SK-N-SH (cell line): ENCODE measurements around the gene JMJD7.

Source experiments
- EZH2phosphoT487 ChIP-seq: fragments of 200-600 bp; sonication (generic); IDR thresholded peaks from 2 replicates; pipeline ENCODE4 v1.6.1; 2017; ENCODE audit warnings: low read depth, mixed run types, mild to moderate bottlenecking, antibody characterized with exemption, moderate library complexity, borderline replicate concordance
- FOXJ3 ChIP-seq: sonication (generic); formaldehyde crosslinking; IDR thresholded peaks from 2 replicates; pipeline ENCODE4 v1.5.1; 2020; ENCODE audit warnings: mild to moderate bottlenecking, missing genetic modification reagents
- NRF1 ChIP-seq: IDR thresholded peaks from 2 replicates; pipeline ENCODE4 v1.6.1; 2012; ENCODE audit warnings: low read depth, mild to moderate bottlenecking, low read length
- RAD21 ChIP-seq: IDR thresholded peaks from 2 replicates; pipeline ENCODE4 v1.6.1; 2012; ENCODE audit warnings: mild to moderate bottlenecking, low read length
- RFX5 ChIP-seq: IDR thresholded peaks from 2 replicates; pipeline ENCODE4 v1.6.1; 2012; ENCODE audit warnings: mild to moderate bottlenecking, improper control_type of control experiment, low read length
- TEAD4 ChIP-seq: IDR thresholded peaks from 2 replicates; pipeline ENCODE4 v1.4.0; 2012; ENCODE audit warnings: mild to moderate bottlenecking, borderline replicate concordance; ENCODE audit not compliant: insufficient read depth
- TF ChIP-seq, protein P1 (sequence below): IDR thresholded peaks from 2 replicates; pipeline ENCODE4 v1.4.0; 2012; ENCODE audit warnings: low read depth
- TF ChIP-seq, protein P2 (sequence below): fragments of 200-600 bp; sonication (generic); IDR thresholded peaks from 2 replicates; pipeline ENCODE4 v1.6.1; 2017; ENCODE audit warnings: antibody characterized with exemption, mild to moderate bottlenecking, moderate library complexity
- TF ChIP-seq, protein P3 (sequence below): IDR thresholded peaks from 2 replicates; pipeline ENCODE4 v1.6.1; 2012; ENCODE audit warnings: mild to moderate bottlenecking, low read depth, low read length, moderate library complexity

DNA sequence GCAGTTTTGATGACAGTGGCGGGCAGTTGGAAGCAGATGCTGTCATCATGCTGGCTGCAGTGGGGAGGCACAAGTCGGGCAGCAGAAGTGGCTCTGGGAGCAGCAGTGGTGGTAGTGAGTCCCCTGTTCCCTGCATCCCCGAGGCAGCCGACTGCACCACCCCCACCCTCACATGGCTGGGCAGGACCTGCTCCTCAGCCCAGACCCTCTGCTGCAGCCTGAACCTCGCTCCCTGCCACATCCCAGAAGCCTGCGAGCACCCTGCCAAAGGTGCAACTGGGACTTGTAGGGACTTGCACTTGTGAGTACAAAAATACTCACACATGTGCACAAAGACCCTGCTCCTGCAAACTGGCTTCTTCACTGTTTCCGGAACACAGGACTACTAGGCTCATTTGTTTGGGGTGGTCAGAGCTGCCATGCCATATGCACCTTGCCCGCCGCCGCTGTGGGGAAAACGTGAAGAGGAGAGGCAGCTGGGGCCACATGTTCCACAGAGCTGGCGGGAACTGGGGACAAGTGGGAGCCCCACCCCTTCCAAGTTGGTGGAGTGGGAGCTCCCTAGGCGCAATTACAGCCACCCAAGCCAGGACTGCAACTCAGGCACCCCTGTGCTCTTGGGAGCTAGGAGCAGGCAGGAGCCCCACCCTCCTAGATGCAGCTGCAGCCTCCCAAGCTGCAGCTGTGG is 2.2 kb downstream of the JMJD7 start:
- no peak for TF ChIP-seq RFX5
- TF ChIP-seq, protein P1, sequence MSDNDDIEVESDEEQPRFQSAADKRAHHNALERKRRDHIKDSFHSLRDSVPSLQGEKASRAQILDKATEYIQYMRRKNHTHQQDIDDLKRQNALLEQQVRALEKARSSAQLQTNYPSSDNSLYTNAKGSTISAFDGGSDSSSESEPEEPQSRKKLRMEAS, result no peak
- no peak for TF ChIP-seq NRF1
- TF ChIP-seq, protein P2, sequence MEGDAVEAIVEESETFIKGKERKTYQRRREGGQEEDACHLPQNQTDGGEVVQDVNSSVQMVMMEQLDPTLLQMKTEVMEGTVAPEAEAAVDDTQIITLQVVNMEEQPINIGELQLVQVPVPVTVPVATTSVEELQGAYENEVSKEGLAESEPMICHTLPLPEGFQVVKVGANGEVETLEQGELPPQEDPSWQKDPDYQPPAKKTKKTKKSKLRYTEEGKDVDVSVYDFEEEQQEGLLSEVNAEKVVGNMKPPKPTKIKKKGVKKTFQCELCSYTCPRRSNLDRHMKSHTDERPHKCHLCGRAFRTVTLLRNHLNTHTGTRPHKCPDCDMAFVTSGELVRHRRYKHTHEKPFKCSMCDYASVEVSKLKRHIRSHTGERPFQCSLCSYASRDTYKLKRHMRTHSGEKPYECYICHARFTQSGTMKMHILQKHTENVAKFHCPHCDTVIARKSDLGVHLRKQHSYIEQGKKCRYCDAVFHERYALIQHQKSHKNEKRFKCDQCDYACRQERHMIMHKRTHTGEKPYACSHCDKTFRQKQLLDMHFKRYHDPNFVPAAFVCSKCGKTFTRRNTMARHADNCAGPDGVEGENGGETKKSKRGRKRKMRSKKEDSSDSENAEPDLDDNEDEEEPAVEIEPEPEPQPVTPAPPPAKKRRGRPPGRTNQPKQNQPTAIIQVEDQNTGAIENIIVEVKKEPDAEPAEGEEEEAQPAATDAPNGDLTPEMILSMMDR, result no peak
- no peak for TF ChIP-seq FOXJ3 (CRISPR knock-in tag)
- TF ChIP-seq TEAD4, result no peak
- TF ChIP-seq RAD21, result no peak
- TF ChIP-seq EZH2phosphoT487, result no peak
- TF ChIP-seq, protein P3, sequence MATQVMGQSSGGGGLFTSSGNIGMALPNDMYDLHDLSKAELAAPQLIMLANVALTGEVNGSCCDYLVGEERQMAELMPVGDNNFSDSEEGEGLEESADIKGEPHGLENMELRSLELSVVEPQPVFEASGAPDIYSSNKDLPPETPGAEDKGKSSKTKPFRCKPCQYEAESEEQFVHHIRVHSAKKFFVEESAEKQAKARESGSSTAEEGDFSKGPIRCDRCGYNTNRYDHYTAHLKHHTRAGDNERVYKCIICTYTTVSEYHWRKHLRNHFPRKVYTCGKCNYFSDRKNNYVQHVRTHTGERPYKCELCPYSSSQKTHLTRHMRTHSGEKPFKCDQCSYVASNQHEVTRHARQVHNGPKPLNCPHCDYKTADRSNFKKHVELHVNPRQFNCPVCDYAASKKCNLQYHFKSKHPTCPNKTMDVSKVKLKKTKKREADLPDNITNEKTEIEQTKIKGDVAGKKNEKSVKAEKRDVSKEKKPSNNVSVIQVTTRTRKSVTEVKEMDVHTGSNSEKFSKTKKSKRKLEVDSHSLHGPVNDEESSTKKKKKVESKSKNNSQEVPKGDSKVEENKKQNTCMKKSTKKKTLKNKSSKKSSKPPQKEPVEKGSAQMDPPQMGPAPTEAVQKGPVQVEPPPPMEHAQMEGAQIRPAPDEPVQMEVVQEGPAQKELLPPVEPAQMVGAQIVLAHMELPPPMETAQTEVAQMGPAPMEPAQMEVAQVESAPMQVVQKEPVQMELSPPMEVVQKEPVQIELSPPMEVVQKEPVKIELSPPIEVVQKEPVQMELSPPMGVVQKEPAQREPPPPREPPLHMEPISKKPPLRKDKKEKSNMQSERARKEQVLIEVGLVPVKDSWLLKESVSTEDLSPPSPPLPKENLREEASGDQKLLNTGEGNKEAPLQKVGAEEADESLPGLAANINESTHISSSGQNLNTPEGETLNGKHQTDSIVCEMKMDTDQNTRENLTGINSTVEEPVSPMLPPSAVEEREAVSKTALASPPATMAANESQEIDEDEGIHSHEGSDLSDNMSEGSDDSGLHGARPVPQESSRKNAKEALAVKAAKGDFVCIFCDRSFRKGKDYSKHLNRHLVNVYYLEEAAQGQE, result no peak
